ENCODE results near the gene LTBP3. TPM values are rescaled to one million over a fixed set of nuclear protein-coding genes. Genes with fewer than 3 reads are reported as not detected.

Gene LTBP3
- total RNA-seq, 1 donor from 2014 or later: 1.7 TPM

Other genes starting within 250 kb of the LTBP3 start
- gene CDC42EP2, start 243.5 kb downstream of the LTBP3 start, total RNA-seq (ENCODE audit: unreplicated experiment): 37.7 TPM
- gene DPF2, start 224.5 kb downstream of the LTBP3 start, total RNA-seq (ENCODE audit: unreplicated experiment): 77.6 TPM
- 0.44 TPM for gene TIGD3, start 203.6 kb downstream of the LTBP3 start, total RNA-seq (ENCODE audit: unreplicated experiment)
- gene SLC25A45, start 175.7 kb downstream of the LTBP3 start, total RNA-seq (ENCODE audit: unreplicated experiment): 3.3 TPM
- gene FRMD8, start 171.7 kb downstream of the LTBP3 start, total RNA-seq (ENCODE audit: unreplicated experiment): 76.0 TPM
- 43.4 TPM for gene NEAT1, start 135.6 kb downstream of the LTBP3 start, total RNA-seq (ENCODE audit: unreplicated experiment)
- 4,747 TPM for gene MALAT1, start 59.3 kb downstream of the LTBP3 start, total RNA-seq (ENCODE audit: unreplicated experiment)
- gene SCYL1, start 33.3 kb downstream of the LTBP3 start, total RNA-seq (ENCODE audit: unreplicated experiment): 99.1 TPM
- gene ZNRD2, start 12.1 kb upstream of the LTBP3 start, total RNA-seq (ENCODE audit: unreplicated experiment): 37.4 TPM
- 44.7 TPM for gene FAM89B, start 14.2 kb upstream of the LTBP3 start, total RNA-seq (ENCODE audit: unreplicated experiment)
- gene EHBP1L1, start 17.7 kb upstream of the LTBP3 start, total RNA-seq (ENCODE audit: unreplicated experiment): 4.7 TPM
- 2.0 TPM for gene KCNK7, start 37.4 kb upstream of the LTBP3 start, total RNA-seq (ENCODE audit: unreplicated experiment)
- gene MAP3K11, start 55.9 kb upstream of the LTBP3 start, total RNA-seq (ENCODE audit: unreplicated experiment): 238 TPM
- gene PCNX3, start 57.4 kb upstream of the LTBP3 start, total RNA-seq (ENCODE audit: unreplicated experiment): 76.1 TPM
- 267 TPM for gene SIPA1, start 79.7 kb upstream of the LTBP3 start, total RNA-seq (ENCODE audit: unreplicated experiment)
- 62.6 TPM for gene RELA, start 104.6 kb upstream of the LTBP3 start, total RNA-seq (ENCODE audit: unreplicated experiment)
- gene KAT5, start 153.9 kb upstream of the LTBP3 start, total RNA-seq (ENCODE audit: unreplicated experiment): 28.2 TPM
- 38.6 TPM for gene RNASEH2C, start 162.4 kb upstream of the LTBP3 start, total RNA-seq (ENCODE audit: unreplicated experiment)
- 3.4 TPM for gene AP5B1, start 222.6 kb upstream of the LTBP3 start, total RNA-seq (ENCODE audit: unreplicated experiment)
- gene OVOL1, start 228.7 kb upstream of the LTBP3 start, total RNA-seq (ENCODE audit: unreplicated experiment): not detected